ENCODE data around the gene CYP4V2.

The CYP4V2 gene

DNA sequence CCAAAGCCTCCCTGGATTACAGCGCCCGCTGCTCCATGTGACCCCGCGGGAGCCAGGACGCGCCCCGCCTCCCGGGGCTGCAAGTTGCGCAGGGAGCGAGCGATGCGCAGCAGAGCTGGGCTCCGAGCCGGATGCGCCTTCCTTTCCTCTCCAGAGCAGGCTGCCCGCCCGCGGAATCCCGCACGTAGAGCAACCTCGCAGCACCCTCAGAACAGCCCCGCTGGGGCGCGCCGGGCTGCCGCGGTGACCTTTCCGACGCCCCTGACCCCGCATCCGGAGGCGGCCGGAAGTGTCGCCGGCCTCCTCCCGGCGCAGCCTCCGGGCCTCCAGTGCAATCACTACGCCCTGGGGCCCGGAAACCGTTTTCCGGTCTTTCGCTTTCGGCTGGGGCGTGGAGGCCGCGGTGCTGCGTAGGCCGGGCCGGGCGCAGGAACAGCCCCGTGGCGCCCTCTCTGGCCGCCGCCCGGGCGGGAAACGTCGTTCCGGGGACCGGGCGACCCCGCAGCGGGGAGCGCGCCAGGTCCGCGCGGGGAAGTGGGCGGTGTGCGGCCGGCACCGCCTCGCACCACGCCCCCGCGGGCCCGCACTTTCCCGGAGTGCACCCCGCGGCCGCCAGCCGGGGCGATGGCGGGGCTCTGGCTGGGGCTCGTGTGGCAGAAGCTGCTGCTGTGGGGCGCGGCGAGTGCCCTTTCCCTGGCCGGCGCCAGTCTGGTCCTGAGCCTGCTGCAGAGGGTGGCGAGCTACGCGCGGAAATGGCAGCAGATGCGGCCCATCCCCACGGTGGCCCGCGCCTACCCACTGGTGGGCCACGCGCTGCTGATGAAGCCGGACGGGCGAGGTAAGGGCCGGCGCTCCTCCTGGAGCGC lies at the start of gene CYP4V2:
Gene CYP4V2 (plus strand): TSS at position 368 of the 866 bp plus-strand sequence. CDS start 257 bp downstream, at position 625.
- FAIRE-seq (no peak), DNase-seq (ENCODE audit: insufficient read length, low spot score) (peak; percentile 51)
- TF ChIP-seq, protein P1, sequence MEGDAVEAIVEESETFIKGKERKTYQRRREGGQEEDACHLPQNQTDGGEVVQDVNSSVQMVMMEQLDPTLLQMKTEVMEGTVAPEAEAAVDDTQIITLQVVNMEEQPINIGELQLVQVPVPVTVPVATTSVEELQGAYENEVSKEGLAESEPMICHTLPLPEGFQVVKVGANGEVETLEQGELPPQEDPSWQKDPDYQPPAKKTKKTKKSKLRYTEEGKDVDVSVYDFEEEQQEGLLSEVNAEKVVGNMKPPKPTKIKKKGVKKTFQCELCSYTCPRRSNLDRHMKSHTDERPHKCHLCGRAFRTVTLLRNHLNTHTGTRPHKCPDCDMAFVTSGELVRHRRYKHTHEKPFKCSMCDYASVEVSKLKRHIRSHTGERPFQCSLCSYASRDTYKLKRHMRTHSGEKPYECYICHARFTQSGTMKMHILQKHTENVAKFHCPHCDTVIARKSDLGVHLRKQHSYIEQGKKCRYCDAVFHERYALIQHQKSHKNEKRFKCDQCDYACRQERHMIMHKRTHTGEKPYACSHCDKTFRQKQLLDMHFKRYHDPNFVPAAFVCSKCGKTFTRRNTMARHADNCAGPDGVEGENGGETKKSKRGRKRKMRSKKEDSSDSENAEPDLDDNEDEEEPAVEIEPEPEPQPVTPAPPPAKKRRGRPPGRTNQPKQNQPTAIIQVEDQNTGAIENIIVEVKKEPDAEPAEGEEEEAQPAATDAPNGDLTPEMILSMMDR (IDR thresholded peaks at IDR 0.05; ENCODE audit: insufficient read depth, missing control alignments): no peak

DNA sequence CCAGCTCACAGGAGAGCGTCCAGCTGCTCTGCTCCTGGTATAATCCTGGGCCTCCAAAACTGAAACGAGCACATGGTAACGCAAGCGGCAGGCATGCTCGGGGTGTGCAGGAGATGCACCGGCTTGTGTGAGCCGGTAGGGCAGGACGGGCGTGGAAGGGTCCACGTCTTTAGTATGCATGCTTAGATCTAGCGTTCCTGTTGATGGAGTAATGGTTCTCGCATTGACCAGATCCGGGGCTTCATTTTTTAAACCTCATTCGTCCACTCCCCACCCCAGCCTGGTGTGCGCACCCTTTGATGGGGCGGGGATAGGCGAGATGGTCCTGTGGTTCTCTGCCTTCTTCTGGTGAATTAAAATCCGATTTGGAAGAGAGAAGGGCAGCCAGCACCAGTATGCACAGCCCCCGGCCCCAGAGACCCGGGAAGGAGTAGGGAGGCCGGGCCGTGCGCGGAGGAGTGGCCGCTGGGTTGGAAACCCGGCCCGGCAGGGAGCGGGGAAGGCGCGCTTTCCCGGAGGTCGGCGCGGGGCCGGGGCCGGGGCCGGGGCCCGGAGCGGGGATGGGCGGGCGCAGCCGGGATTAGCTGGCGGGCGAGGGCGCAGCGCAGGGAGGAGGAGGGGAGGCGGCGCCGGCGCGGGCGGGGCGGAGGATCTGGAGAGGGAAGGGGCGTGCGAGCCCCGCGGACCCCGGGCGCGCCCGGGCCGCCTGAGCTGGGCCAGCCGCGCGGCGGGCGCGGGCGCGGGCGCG lies 47.0 kb upstream of the CYP4V2 start:
- no peak for DNase-seq (ENCODE audit: insufficient read length, low spot score)

DNA sequence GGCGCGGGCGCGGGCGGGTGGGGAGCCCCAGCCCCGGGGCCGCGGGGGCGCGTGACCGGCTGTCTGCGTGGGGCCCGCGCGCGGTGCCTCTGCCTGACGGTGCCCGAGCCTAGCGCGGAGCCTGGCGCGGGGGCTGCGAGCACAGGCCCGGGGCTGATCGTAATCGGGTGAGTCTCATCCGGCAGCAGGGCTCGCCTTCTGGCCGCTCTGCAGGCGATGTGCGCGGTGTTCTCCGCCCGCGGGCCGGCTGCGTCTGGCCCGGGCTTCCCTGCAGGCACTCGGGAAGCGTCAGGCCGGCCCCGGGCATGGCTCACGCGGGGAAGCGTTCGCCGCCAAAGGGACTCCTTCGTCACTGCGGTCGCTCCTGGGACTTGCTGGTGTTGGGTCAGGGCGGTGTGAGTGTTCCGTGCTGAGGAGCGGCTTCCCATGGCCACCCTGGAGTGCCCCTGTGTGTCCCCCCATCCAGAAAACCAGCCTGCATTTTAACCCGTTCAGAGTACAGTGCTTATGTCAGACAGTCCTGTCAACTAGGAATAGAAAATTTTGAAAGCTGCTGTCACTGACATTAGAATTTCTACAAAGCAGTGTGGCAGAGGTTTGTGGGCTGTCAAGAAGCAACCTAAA lies 46.3 kb upstream of the CYP4V2 start:
- DNase-seq (ENCODE audit: insufficient read length, low spot score) (no peak), FAIRE-seq (no peak)
- TF ChIP-seq, protein P1 (IDR thresholded peaks at IDR 0.05; ENCODE audit: insufficient read depth, missing control alignments): no peak

More for the DNA sequence above, 47.0 kb upstream of the CYP4V2 start:
- no peak for FAIRE-seq
- TF ChIP-seq, protein P1 (IDR thresholded peaks at IDR 0.05; ENCODE audit: insufficient read depth, missing control alignments): no peak

DNA sequence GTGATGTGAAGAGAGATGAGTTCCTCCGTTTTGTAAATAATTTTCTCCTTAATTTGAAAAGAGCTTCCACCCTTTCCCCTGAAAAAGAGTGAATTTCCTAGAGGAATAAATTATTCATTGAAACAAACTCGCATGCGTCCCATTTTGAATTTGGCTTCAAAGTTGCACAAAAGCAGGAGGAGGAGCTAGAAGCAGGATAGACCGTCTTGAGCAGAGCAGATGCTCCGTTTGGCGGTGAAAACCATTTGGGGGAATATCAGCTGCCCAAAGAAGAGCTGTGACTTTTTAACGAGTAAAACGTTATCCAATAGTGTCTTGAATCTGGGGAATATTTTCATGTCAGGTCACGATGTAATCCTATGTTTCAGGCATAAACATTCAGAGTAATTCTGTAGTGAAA lies 44.9 kb upstream of the CYP4V2 start:
- no peak for DNase-seq (ENCODE audit: insufficient read length, low spot score)
- TF ChIP-seq, protein P1 (IDR thresholded peaks at IDR 0.05; ENCODE audit: insufficient read depth, missing control alignments): no peak
- FAIRE-seq: no peak

DNA sequence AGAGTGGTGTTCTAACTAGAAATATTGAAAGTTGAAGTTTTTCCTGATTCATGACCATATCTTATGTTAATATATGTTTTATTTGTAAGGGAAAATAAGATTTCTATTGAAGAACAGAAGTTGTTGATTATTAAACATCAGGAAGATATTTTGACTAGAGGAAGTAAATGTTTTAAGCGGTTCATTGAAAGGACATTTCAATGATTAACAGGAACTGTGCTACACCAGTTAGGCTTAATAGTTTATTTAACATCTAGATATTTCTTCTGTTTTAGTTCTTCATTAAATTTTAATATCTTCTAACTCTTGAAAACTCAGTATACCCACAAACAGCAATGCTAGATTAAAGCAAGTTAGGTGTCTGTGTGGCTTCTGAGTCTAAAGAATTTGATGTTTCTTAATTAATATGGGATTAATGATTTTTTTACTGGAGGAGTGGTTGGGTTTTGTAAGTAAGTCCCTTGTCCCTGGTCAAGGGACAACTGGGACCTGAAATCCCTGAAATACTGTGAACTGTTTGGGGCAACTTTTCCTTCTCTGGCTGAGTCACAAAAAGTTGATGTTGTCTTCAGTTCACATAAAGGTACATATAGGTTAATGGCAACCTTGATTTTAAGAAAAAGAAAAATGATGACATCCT lies 42.9 kb upstream of the CYP4V2 start:
- no peak for FAIRE-seq
- DNase-seq (ENCODE audit: insufficient read length, low spot score): no peak
- TF ChIP-seq, protein P1 (IDR thresholded peaks at IDR 0.05; ENCODE audit: insufficient read depth, missing control alignments): no peak

DNA sequence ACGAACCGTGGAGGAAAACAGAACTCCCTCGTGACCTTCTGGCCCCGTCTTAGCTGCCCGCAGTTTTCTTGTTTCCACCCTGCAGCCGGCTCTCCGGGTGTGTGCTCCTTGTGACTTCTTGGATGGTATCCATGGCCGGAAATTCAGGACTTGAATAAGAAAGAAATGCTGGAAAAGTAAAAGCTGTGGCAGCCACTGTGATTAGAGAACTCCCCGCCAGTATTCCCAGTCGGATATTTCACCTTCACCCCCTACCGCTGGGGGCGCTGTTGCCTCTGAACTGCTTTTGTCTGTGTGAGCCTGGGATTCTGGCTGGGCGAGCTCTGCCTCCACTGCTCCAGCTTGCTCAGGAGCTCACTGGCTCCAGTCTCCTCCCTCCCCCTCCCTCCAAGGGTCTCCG lies 41.5 kb upstream of the CYP4V2 start:
- no peak for FAIRE-seq
- no peak for DNase-seq (ENCODE audit: insufficient read length, low spot score)
- TF ChIP-seq, protein P1 (IDR thresholded peaks at IDR 0.05; ENCODE audit: insufficient read depth, missing control alignments): no peak

All from D721Med (cell line).